Cardiac fibroblast (primary cell): ENCODE data around the gene C19orf67.
A peak's percentile ranks its signal among the peaks of the same experiment; 100 is the strongest.

Experiments used
- DNase-seq, 2 donors: peaks; one replicate each; pipeline versions ENCODE4 v3.0.0 to v3.0.0-alpha.2; 2010; ENCODE audit warnings: low read depth in 2 of 2
- H3K4me3 ChIP-seq, 2 donors: replicated peaks in 1 of 2; 1 replicate in 1 of 2; 2 replicates in 1 of 2; pipeline ENCODE4 v1.5.1; 2011; ENCODE audit warnings: low read depth in 2 of 2, low read length in 2 of 2, mild to moderate bottlenecking in 2 of 2, moderate library complexity in 1 of 2
- CTCF ChIP-seq: IDR thresholded peaks from one replicate; pipeline ENCODE4 v1.5.1; 2011; ENCODE audit warnings: low read depth, mild to moderate bottlenecking, low read length, inconsistent platforms

The C19orf67 gene

GRCh38 chr19:14111486-14111885, 25.9 kb upstream of the C19orf67 start:
- TF ChIP-seq CTCF = no peak
- H3K4me3 ChIP-seq = no peak overlapping the region

GRCh38 chr19:14110650-14111049, 25.1 kb upstream of the C19orf67 start:
- no peak for DNase-seq
- no peak overlapping the region for H3K4me3 ChIP-seq
- no peak for TF ChIP-seq CTCF

More at GRCh38 chr19:14111486-14111885, 25.9 kb upstream of the C19orf67 start:
- DNase-seq = no peak

- TF ChIP-seq CTCF = no peak
- DNase-seq = peak; percentile 59 to 91
- H3K4me3 ChIP-seq = no peak overlapping the region
These were observed 22.2 kb upstream of the C19orf67 start for GRCh38 chr19:14107581-14108461.

- no peak for DNase-seq
- H3K4me3 ChIP-seq = no peak overlapping the region
- TF ChIP-seq CTCF = no peak
These were observed 21.3 kb upstream of the C19orf67 start for GRCh38 chr19:14106840-14107239.

GRCh38 chr19:14105680-14106079, 20.1 kb upstream of the C19orf67 start:
- no peak for DNase-seq
- H3K4me3 ChIP-seq = no peak overlapping the region
- no peak for TF ChIP-seq CTCF

GRCh38 chr19:14103310-14103709, 17.7 kb upstream of the C19orf67 start:
- no peak for TF ChIP-seq CTCF
- DNase-seq = no peak
- no peak overlapping the region for H3K4me3 ChIP-seq
